Right renal cortex interstitium (tissue), 3 donors: ENCODE measurements around the gene EIF2AK3. TPM values are rescaled to one million over a fixed set of nuclear protein-coding genes. Genes with fewer than 3 reads are reported as not detected.
"Not testable (repeated sequence)": the region's sequence is repeated elsewhere in the genome, so short reads cannot be mapped to it uniquely, and the experiment has no call there.

Experiments
- DNase-seq, 3 donors: peaks; one replicate each; pipeline ENCODE4 v3.0.0-alpha.2; 2013; ENCODE audit warnings: low read depth in 3 of 3, low spot score in 2 of 3
- polyA plus RNA-seq, 3 donors: library from polyadenylated mRNA; unstranded; fragments of 120-200 nt; gene quantifications; one replicate each; pipeline ENCODE4 v1.2.1, GENCODE V29; 2013; ENCODE audit not compliant: insufficient read length in 3 of 3

Gene EIF2AK3
- polyA plus RNA-seq, 3 donors: 27.9 to 32.4 (median 32.2) TPM

GRCh38 chr2:88638123-88638650 lies 10.9 kb upstream of the EIF2AK3 start:
- no peak for DNase-seq

GRCh38 chr2:88637464-88637863 lies 10.2 kb upstream of the EIF2AK3 start:
- DNase-seq: no peak

- no peak for DNase-seq
Measured at GRCh38 chr2:88636026-88636425, 8.8 kb upstream of the EIF2AK3 start.

GRCh38 chr2:88632569-88632968 lies 5.3 kb upstream of the EIF2AK3 start:
- no peak for DNase-seq

- no peak for DNase-seq
Measured at GRCh38 chr2:88628571-88628939, 1.3 kb upstream of the EIF2AK3 start.

- DNase-seq: peak in 2 of 3 donors; percentile 82 to 87
Measured at GRCh38 chr2:88627856-88628570, 749 bp upstream of the EIF2AK3 start.

- DNase-seq: peak in 1 of 3 donors; percentile 21
Measured at GRCh38 chr2:88626171-88627054, 851 bp downstream of the EIF2AK3 start.

GRCh38 chr2:88624477-88624876 lies 2.8 kb downstream of the EIF2AK3 start:
- no peak for DNase-seq

- DNase-seq: not testable (repeated sequence)
Measured at GRCh38 chr2:88623831-88624465, 3.3 kb downstream of the EIF2AK3 start.

GRCh38 chr2:88622307-88622706 lies 5.0 kb downstream of the EIF2AK3 start:
- DNase-seq: no peak

- DNase-seq: no peak
Measured at GRCh38 chr2:88621432-88621831, 5.8 kb downstream of the EIF2AK3 start.

- no peak for DNase-seq
Measured at GRCh38 chr2:88620015-88620414, 7.2 kb downstream of the EIF2AK3 start.

GRCh38 chr2:88615822-88616221 lies 11.4 kb downstream of the EIF2AK3 start:
- DNase-seq: no peak

GRCh38 chr2:88614497-88615157 lies 12.6 kb downstream of the EIF2AK3 start:
- DNase-seq: no peak

GRCh38 chr2:88613921-88614320 lies 13.3 kb downstream of the EIF2AK3 start:
- no peak for DNase-seq

GRCh38 chr2:88608184-88608583 lies 19.1 kb downstream of the EIF2AK3 start:
- DNase-seq: no peak

GRCh38 chr2:88607416-88607815 lies 19.8 kb downstream of the EIF2AK3 start:
- no peak for DNase-seq

- DNase-seq: no peak
Measured at GRCh38 chr2:88606371-88607030, 20.8 kb downstream of the EIF2AK3 start.

GRCh38 chr2:88603146-88603545 lies 24.1 kb downstream of the EIF2AK3 start:
- DNase-seq: no peak

- no peak for DNase-seq
Measured at GRCh38 chr2:88602022-88602421, 25.2 kb downstream of the EIF2AK3 start.
